K562 (cell line): ENCODE data around the gene CMSS1. TPM values are rescaled to one million over a fixed set of nuclear protein-coding genes. Genes with fewer than 3 reads are reported as not detected.

Experiments used
- ATAC-seq: fragments of 200-7000 bp; cut with Tn5 transposase; 3 replicates; pipeline ENCODE4 v1.9.1; 2020; ENCODE audit warnings: moderate library complexity
- BruUV-seq: library from RNA; stranded (reverse); fragments of 400-500 nt; replicated peaks from 2 replicates; lab custom pipeline; 2021; lab: Mats Ljungman, UMichigan
- CTCF ChIA-PET: fragments of 300-600 bp; formaldehyde crosslinking; extraction: SDS; loops from one replicate; lab custom pipeline; 2021; ENCODE audit warnings: low intra/inter-chr PET ratio; lab: Yijun Ruan, JAX
- POLR2A ChIA-PET: fragments of 300-600, 350-650 bp; sonication (Branson Sonifier 250); formaldehyde crosslinking; extraction: SDS; loops from one replicate; lab custom pipeline; 2021; ENCODE audit warnings: antibody characterized with exemption, inconsistent platforms; lab: Yijun Ruan, JAX
- DNase-seq, 4 experiments: peaks; one replicate each; pipeline versions ENCODE4 v3.0.0 to v3.0.0-alpha.2; 2011 to 2018; ENCODE audit warnings: low spot score in 3 of 4, mixed read lengths in 3 of 4; ENCODE audit errors: extremely low read depth in 1 of 4
- FAIRE-seq: peaks from 2 replicates; lab custom pipeline; 2011; peaks lifted over from hg19 to GRCh38; lab: Jason Lieb, UNC
- H2AFZ ChIP-seq: 2 replicates; pipeline ENCODE4 v1.6.0; 2011; ENCODE audit warnings: low read depth, low read length, control low read depth, inconsistent platforms
- H3K27ac ChIP-seq: fragments of 200-600 bp; 3 replicates; pipeline ENCODE4 v1.8.0; 2011; ENCODE audit warnings: low read depth, mild to moderate bottlenecking, control low read depth, inconsistent platforms, low read length, moderate library complexity, mixed read lengths; ENCODE audit errors: extremely low read depth
- H3K27me3 ChIP-seq, 2 experiments: fragments of 300-600 bp in 1 of 2; 2 replicates in 1 of 2; 3 replicates in 1 of 2; pipeline versions ENCODE4 v1.6.0 to v1.8.0; 2011; ENCODE audit warnings: inconsistent platforms in 2 of 2, low read length in 2 of 2, mild to moderate bottlenecking in 1 of 2, mixed read lengths in 1 of 2, moderate library complexity in 1 of 2; ENCODE audit not compliant: control insufficient read depth in 2 of 2, insufficient read depth in 2 of 2
- H3K36me3 ChIP-seq: fragments of 300-600 bp; 3 replicates; pipeline ENCODE4 v1.8.0; 2011; ENCODE audit warnings: mild to moderate bottlenecking, low read length, inconsistent platforms; ENCODE audit not compliant: control insufficient read depth, insufficient read depth
- H3K4me1 ChIP-seq, 2 experiments: fragments of 200-600 bp in 1 of 2; replicated peaks in 1 of 2; 2 replicates in 1 of 2; 3 replicates in 1 of 2; pipeline versions ENCODE4 v1.5.1 to v1.8.0; 2011; ENCODE audit warnings: inconsistent platforms in 2 of 2, low read length in 2 of 2, mild to moderate bottlenecking in 1 of 2, mixed read lengths in 1 of 2, moderate library complexity in 1 of 2; ENCODE audit not compliant: control insufficient read depth in 2 of 2, insufficient read depth in 2 of 2
- H3K4me2 ChIP-seq: 2 replicates; pipeline ENCODE4 v1.6.1; 2011; ENCODE audit warnings: low read length, control low read depth, inconsistent platforms, mixed read lengths; ENCODE audit not compliant: insufficient read depth
- H3K4me3 ChIP-seq: fragments of 200-600 bp; sonication (generic), shearing (Covaris generic); 2 replicates; pipeline ENCODE4 v1.5.1; 2016; ENCODE audit warnings: control low read depth, inconsistent platforms
- H3K79me2 ChIP-seq: fragments of 200-600 bp; 3 replicates; pipeline ENCODE4 v1.8.0; 2011; ENCODE audit warnings: low read length, inconsistent platforms; ENCODE audit not compliant: control insufficient read depth, insufficient read depth
- H3K9ac ChIP-seq, 2 experiments: 2 replicates each; pipeline versions ENCODE4 v1.6.0 to v1.6.1; 2011; ENCODE audit warnings: low read depth in 2 of 2, low read length in 2 of 2, control low read depth in 1 of 2, inconsistent platforms in 1 of 2, mild to moderate bottlenecking in 1 of 2, mixed read lengths in 1 of 2; ENCODE audit not compliant: insufficient read depth in 1 of 2
- H3K9me1 ChIP-seq: one replicate; pipeline ENCODE4 v1.6.0; 2011; ENCODE audit warnings: inconsistent platforms, mild to moderate bottlenecking, low read length, moderate library complexity; ENCODE audit not compliant: control insufficient read depth, insufficient read depth
- H3K9me3 ChIP-seq: replicated peaks from 2 replicates; pipeline ENCODE4 v1.5.1; 2011; ENCODE audit warnings: low read depth, low read length, inconsistent platforms; ENCODE audit not compliant: control insufficient read depth, insufficient read depth
- H4K20me1 ChIP-seq: replicated peaks from 2 replicates; pipeline ENCODE4 v1.6.1; 2011; ENCODE audit warnings: low read length, inconsistent platforms, mixed read lengths; ENCODE audit not compliant: control insufficient read depth, insufficient read depth
- BRCA1 ChIP-seq, 2 experiments: fragments of 450-650 bp in 1 of 2; sonication (generic) in 1 of 2; formaldehyde crosslinking in 1 of 2; IDR thresholded peaks; 2 replicates each; pipeline versions ENCODE4 v1.5.0 to v1.6.1; 2017 to 2020; ENCODE audit warnings: mild to moderate bottlenecking in 1 of 2, missing genetic modification reagents in 1 of 2
- CBFA2T2 ChIP-seq: fragments of 450-650 bp; conservative IDR thresholded peaks from 2 replicates; pipeline ENCODE4 v1.6.1; 2017; ENCODE audit warnings: mild to moderate bottlenecking
- CBFA2T3 ChIP-seq: fragments of 450-650 bp; IDR thresholded peaks from 2 replicates; pipeline ENCODE4 v1.6.1; 2017
- CBX1 ChIP-seq: sonication (generic); IDR thresholded peaks from 2 replicates; pipeline ENCODE4 v1.6.1; 2016; ENCODE audit warnings: antibody characterized with exemption, low read depth, mild to moderate bottlenecking
- HMG20A ChIP-seq: fragments of 450-650 bp; formaldehyde crosslinking; conservative IDR thresholded peaks from 2 replicates; pipeline ENCODE4 v1.4.0; 2020; ENCODE audit warnings: mild to moderate bottlenecking, mixed read lengths
- KDM1A ChIP-seq, 2 experiments: fragments of 450-650 bp; IDR thresholded peaks; 2 replicates each; pipeline ENCODE4 v1.6.1; 2016; ENCODE audit warnings: mild to moderate bottlenecking in 2 of 2
- TAL1 ChIP-seq: fragments of 450-650 bp; IDR thresholded peaks from 2 replicates; pipeline ENCODE4 v1.6.1; 2016; ENCODE audit warnings: mild to moderate bottlenecking
- TCF3 ChIP-seq: sonication (generic); formaldehyde crosslinking; IDR thresholded peaks from 2 replicates; pipeline ENCODE4 v1.4.0; 2020; ENCODE audit warnings: mild to moderate bottlenecking, missing genetic modification reagents
- TEAD4 ChIP-seq, 2 experiments: sonication (generic) in 1 of 2; formaldehyde crosslinking in 1 of 2; IDR thresholded peaks; 2 replicates each; pipeline versions ENCODE4 v1.6.1 to v1.8.0; 2012 to 2022; ENCODE audit warnings: borderline replicate concordance in 1 of 2, inconsistent platforms in 1 of 2, low read length in 1 of 2, mild to moderate bottlenecking in 1 of 2, missing genetic modification reagents in 1 of 2
- WGBS: fragments of 100-300 bp; shearing (Covaris generic); methylation state at CpG from one replicate; pipeline ENCODE4 v1.1.6; 2016; ENCODE audit warnings: low coverage, mixed read lengths; ENCODE audit not compliant: insufficient coverage; ENCODE audit errors: missing lambda C conversion rate; 5-methylcytosine and 5-hydroxymethylcytosine counted together
- in situ Hi-C: fragments of 300-500 bp; cut with MboI; formaldehyde crosslinking; loops from 4 replicates; pipeline ENCODE4 v1.15.0; 2018; ENCODE audit warnings: inconsistent platforms, mixed read lengths
- intact Hi-C: fragments of 100-400 bp; cut with micrococcal nuclease; formaldehyde crosslinking; loops from 2 replicates; pipeline ENCODE4 v1.14.2; 2022
- polyA plus RNA-seq, 8 experiments: library from polyadenylated mRNA; depleted of rRNA in 4 of 8; stranded (reverse) in 5 of 8; unstranded in 3 of 8; fragments of >200 nt; fragmentation: Nextera tagmentation in 2 of 8; fragmentation: Illumina TruSeq in 1 of 8; extraction: Ambion mirVana in 2 of 8; extraction: Trizol in 1 of 8; gene quantifications; 2 replicates each; pipeline versions ENCODE4 v1.2.1 to v1.2.3, GENCODE V29; 2011 to 2014; ENCODE audit warnings: inconsistent platforms in 1 of 8, missing spikeins in 1 of 8
- total RNA-seq, 7 experiments: library from RNA; depleted of rRNA in 6 of 7; stranded (reverse); fragments of >200 nt in 6 of 7; fragmentation: Illumina TruSeq in 2 of 7; extraction: Trizol in 2 of 7; gene quantifications; 2 replicates each; pipeline versions ENCODE4 v1.2.1 to v1.2.3, GENCODE V29; 2011 to 2021; ENCODE audit warnings: low replicate concordance in 1 of 7

CMSS1 gene
- total and polyA plus RNA-seq, 9 of the 15 experiments (the other 6 are each of a cell fraction or from before 2014, with no cell fraction given) = 46.9 to 109 (median 72.3) TPM

DNA sequence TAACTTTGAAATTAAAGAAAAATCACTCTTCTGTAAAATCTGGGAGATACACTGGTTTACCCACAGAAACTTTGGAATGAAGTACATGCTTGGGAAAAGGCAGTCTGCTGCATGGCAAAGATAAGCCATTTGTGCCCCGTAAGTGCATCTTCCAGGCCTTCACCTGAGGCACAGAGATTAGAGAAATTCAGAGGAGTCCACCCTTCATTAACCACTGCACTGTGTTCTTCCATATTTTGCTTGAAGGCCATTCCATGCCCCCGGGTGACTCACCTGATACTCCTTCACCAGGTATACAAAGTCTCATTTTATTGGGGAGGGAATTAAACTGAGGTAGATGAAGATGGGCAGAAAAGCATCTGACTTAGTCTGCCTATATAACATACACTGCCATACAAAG is 53.0 kb downstream of the CMSS1 start:
- no peaks in the 10 kb centered on the region for H4K20me1 ChIP-seq
- CTCF ChIA-PET = no interaction called here
- 41% methylated on average over 2 of the region's 2 CpGs for WGBS
- no peak overlapping the region for H2AFZ ChIP-seq
- H3K9ac ChIP-seq = no peak overlapping the region
- no peaks in the 10 kb centered on the region for H3K9me1 ChIP-seq
- TF ChIP-seq CBFA2T3 (peak; percentile 60), TCF3 (CRISPR knock-in tag) (peak; percentile 52), KDM1A (IDR thresholded peaks at IDR 0.05) (peak in 1 of 2 experiments; percentile 44; a peak in 1 of 4 replicates), HMG20A (CRISPR knock-in tag) (no peak), TEAD4 (IDR thresholded peaks at IDR 0.05; ENCODE audit: low read length) (peak; percentile 28; the same call in 1 of the 2 replicates), TEAD4 (CRISPR knock-in tag; IDR thresholded peaks at IDR 0.05; ENCODE audit: borderline replicate concordance) (no peak), TAL1 (peak; percentile 29; the same call in 1 of the 2 replicates), CBX1 (no peak), BRCA1 (IDR thresholded peaks at IDR 0.05) (no peak), BRCA1 (CRISPR knock-in tag; IDR thresholded peaks at IDR 0.05) (no peak), CBFA2T2 (0 out of 2 replicates have a peak, but pooled peaks have one; percentile 29)
- no peak overlapping the region for H3K4me2 ChIP-seq
- ATAC-seq (no peak), FAIRE-seq (no peak), DNase-seq (no peak)
- H3K27me3 ChIP-seq = no peaks in the 10 kb centered on the region
- no peak overlapping the region for H3K27ac ChIP-seq
- no TSS peak for BruUV-seq
- H3K79me2 ChIP-seq = peaks cover 58% of the 10 kb centered on the region
- in situ Hi-C loops = no loop called here
- intact Hi-C loops = no loop called here
- H3K4me3 ChIP-seq = no peak overlapping the region
- H3K9me3 ChIP-seq = no peaks in the 10 kb centered on the region
- H3K36me3 ChIP-seq = no peaks in the 10 kb centered on the region; the same call in 2 of the 3 replicates
- POLR2A ChIA-PET = interaction anchor here (0.6 to 0.8 kb wide), 2 partner anchors 9 to 503 kb away, joined by 3 read pairs; no protein-coding TSS in a partner anchor
- H3K4me1 ChIP-seq = peaks cover 4 to 27% of the 10 kb centered on the region in 2 experiments; a peak in 4 of 5 replicates
